Activated naive CD4-positive, alpha-beta T cell (primary cell): Measurements from ENCODE around the gene MESP2.

Experiments
- DNase-seq, 4 experiments: peaks; one replicate each; lab custom pipeline; 2025; lab: John Stamatoyannopoulos, UW

MESP2 gene

DNA sequence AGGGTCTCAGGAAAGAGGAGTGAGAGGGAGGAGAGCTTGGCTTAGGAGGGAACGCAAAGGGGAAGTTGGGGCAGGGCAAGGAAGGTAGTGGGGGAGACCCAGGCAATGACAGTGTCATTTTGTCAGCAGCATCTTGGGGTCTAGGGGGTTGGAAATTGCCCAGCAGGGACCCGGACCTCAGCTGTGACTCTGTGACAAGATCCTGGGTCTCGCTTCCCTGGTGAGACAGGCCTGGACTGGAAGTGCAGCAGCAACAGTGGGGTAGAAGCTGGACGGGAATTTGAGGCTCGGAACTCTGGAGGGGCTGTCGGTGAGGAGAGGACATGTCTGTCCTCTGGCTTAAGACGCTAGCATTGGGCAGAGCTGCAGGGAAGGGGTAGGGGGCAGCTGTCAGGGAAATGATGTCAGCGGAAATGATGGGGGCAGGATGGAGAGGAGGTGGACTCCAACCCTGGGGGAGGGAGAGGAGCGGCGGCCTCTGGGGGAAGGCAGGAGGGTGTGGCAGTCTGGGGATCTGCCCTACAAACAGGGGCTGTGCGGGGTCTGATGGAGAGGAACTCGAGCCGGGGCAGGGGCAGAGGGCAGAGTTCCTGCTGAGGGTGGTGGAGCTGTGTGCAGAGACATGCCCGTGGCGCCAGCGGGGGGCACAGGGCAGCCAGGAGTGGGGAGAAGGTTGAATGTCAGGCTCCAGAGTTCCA, 26.2 kb downstream of the MESP2 start:
- DNase-seq = no peak

GRCh38 chr15:89802986-89803824, 27.1 kb downstream of the MESP2 start:
- no peak for DNase-seq

- DNase-seq = no peak
Observed at GRCh38 chr15:89803941-89804800, 28.0 kb downstream of the MESP2 start.

GRCh38 chr15:89805241-89806209, 29.4 kb downstream of the MESP2 start:
- no peak for DNase-seq

- no peak for DNase-seq
Observed at GRCh38 chr15:89806210-89806558, 30.1 kb downstream of the MESP2 start.

GRCh38 chr15:89806559-89807550, 30.7 kb downstream of the MESP2 start:
- DNase-seq = no peak

DNA sequence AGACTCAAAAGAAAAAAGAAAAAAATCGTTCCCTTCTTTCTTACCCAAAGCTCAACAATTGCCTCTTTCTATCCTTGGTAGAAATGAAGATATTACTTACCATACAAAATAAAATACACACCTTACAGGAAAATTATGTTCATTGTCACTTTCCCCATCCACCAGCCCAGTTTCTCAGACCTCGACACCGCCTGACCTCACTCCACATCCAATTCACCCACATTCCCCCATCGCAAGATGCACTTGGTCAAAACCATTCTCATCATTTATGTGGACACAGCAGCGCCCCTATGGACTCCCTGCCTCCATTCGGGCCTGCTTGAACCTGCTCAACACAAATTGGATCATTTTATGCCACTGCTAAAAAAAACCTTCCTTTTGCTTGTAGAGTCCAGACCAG, 31.6 kb downstream of the MESP2 start:
- no peak for DNase-seq

DNA sequence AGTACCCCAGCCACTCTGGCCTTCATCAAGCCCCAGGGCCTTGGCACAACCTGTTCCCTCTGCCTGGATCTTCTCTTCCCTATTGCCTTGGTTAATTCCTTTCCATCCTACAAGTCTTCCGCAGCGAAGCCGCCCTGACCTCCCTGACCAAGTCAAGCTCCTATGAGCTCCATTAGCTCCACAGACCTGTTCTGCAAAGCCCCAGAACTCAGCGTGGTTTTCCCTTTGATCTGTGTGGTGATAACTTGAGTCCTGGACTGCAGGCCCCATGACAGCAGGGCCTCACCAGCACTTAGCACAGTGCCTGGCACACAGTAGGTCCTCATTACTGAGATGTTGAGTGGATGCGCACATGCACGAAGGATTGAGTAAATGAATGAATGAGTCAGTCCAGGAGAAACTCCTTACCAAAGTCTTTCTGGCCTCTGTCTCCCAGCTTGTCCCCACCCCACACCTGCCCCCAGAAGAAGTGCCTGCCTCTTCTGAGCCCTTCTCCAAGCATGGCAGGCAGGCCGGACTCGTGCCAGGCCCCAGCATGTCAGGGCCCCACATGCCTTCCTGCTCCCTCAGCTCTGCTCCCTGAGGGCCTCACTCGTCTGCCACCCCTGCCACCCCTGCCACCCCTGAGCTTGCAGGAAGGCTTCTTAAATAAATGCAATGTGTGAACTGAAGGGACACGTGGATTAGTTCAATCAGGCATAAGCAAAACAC, 32.2 kb downstream of the MESP2 start:
- DNase-seq = no peak

GRCh38 chr15:89809093-89809786, 33.1 kb downstream of the MESP2 start:
- no peak for DNase-seq

GRCh38 chr15:89809787-89810148, 33.6 kb downstream of the MESP2 start:
- DNase-seq = no peak

DNA sequence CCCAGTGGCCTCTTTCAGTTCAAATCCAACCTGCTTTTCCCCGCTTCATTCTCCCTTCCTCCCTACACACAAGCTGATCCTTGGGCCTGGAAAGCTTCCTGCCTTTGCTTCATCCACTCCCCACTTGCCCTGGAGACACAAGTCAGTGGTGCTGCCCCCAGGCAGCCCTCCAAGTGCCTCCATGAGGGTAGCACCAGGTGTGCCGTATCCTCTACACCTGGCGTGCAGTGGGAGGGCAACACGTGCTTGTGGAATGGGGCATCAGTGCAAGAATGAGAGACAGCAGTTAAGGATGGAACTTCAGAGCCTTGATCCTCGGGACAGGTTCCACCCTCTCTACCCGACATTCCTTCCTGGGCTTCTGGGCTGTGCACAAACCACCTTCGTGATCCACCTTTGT, 34.7 kb downstream of the MESP2 start:
- DNase-seq = no peak

DNA sequence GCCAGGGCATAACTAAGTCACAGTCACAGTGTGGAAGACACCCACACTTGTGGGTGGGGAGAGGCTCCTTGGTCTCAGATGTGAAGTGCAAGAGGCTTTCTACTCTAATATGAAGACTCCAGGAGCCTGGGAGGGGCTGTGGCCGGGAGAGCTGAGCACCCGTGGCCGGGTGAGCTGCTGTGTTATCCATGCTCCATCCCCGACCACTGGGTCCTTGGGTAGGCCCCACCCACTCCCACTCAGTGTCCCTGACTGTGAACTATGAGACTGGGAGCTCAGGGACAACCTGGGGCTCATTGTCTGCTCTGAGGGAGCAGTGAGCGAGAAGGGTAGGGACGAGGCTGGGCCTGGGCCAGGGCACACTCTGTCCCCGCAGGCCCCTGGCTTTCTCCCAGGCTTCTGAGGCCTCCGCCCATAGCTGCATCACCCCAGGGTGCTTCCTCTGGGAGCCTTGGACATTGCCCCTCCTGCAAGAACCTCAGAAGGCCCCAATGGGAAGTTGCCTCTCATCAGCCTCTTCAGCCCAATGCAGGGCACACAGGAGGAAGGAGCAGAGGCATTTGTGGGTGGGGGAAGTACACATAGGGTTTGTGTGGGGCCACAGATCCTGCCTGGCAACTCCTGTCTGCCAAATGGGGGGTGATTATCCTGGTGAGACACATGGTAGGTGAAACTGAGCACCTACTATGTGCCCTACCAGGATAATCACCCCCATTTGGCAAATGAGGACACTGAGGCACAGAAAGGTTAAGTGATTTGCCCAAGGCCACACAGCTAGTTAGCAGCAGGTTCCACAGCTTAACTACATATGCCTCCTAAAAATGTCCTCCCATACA, 36.1 kb downstream of the MESP2 start:
- no peak for DNase-seq

DNA sequence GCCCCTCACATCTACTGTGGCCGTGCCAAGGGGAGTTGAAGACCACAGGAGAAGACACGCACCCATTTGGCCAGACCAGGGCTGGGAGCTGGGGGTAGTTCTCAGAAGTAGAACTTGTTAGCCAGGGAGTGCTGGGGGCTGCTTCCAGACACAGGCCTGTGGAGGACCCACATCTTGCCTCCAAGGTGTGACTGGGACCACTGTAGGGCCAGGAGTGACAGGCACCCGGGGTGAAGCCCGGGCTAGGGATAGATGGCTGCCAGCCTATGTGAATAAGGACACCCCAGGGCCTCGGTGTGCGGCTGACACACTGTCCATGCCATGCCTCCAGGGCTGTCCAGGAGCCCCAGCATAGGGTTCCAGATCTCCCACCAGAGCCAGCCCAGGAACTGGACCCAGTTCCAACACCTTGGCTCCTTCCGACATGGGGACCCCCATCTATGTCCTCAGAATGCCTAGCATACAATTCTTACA, 36.8 kb downstream of the MESP2 start:
- no peak for DNase-seq

- DNase-seq = no peak
Observed at GRCh38 chr15:89813381-89814111, 37.4 kb downstream of the MESP2 start.

DNA sequence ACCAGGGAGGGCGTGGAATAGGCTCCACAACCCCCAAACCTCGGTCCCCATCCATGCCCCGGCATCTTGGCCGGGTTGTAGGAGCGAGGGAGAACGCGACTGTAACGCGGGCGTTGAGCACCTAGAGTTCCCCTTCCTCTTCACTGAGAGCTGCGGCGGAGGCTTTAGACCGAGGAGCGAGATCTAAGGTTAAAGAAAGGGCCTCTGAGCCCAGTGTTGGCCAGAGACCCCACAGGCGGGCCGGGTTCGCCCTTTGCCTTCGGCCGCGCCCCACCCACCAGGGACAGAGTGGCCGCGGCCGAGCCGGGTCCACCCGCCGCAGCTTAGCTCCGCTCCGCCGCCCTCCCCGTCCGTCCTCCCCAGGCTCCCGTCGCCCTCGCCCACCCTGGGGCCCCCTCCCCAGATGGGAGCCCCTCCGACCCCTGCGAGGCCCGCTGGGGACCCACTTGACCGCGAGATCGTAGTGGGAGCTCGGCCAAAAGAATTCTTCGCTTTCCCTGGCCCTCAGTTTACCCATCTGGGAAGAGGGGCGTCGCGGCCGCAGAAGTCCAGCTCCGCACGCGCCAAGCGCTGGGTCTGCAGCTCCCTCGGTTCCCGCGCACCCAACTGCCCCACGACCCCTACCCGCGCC, 38.1 kb downstream of the MESP2 start:
- DNase-seq = no peak

DNA sequence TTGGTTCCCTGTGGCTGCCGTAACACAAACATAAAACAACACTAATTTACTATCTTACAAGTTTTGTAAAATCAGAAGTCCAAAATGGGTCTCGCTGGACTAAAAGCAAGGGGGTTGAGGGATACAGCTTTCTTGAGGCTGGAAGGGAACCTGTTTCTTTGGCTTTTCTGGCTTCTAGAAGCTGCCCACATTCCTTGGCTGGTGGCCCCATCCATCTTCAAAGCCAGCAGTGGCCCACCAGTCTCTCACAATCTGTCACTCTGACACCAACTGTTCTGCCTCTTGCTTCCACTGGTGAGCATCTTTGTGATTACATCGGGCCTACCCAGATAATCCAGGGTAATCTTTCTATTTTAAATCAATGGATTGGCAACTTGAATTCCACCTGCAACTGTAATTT, 39.6 kb downstream of the MESP2 start:
- DNase-seq = no peak
